Kasumi-1 (cell line): ENCODE data around the gene GNG14.
"Not testable (repeated sequence)": the region's sequence is repeated elsewhere in the genome, so short reads cannot be mapped to it uniquely, and the experiment has no call there.

Experiments
- DNase-seq, 2 experiments: peaks; one replicate each; lab custom pipeline; 2025; lab: John Stamatoyannopoulos, UW

Gene GNG14

GRCh38 chr19:12696366-12697335 is 8.9 kb downstream of the GNG14 start, which contains the start of gene FBXW9:
FBXW9 (minus strand) TSS chr19:12696631; CDS start chr19:12696581, 50 bp downstream.
- peak; percentile 88 to 89 for DNase-seq

GRCh38 chr19:12697425-12697824 is 9.6 kb downstream of the GNG14 start:
- DNase-seq: not testable (repeated sequence)

GRCh38 chr19:12698138-12698537 is 10.3 kb downstream of the GNG14 start:
- no peak for DNase-seq

GRCh38 chr19:12701596-12702282 is 13.9 kb downstream of the GNG14 start:
- no peak for DNase-seq

- peak; percentile 44 to 59 for DNase-seq
Observed at GRCh38 chr19:12703046-12703445, 15.2 kb downstream of the GNG14 start.

- no peak for DNase-seq
Observed at GRCh38 chr19:12705169-12705568, 17.4 kb downstream of the GNG14 start.

- DNase-seq: no peak
Observed at GRCh38 chr19:12705654-12706331, 18.0 kb downstream of the GNG14 start.

GRCh38 chr19:12706332-12706718 is 18.5 kb downstream of the GNG14 start:
- no peak for DNase-seq

- DNase-seq: no peak
Observed at GRCh38 chr19:12708641-12709040, 20.8 kb downstream of the GNG14 start.

- DNase-seq: no peak
Observed at GRCh38 chr19:12711187-12711586, 23.4 kb downstream of the GNG14 start.

- DNase-seq: not testable (repeated sequence)
Observed at GRCh38 chr19:12712077-12712476, 24.3 kb downstream of the GNG14 start.

- not testable (repeated sequence) for DNase-seq
Observed at GRCh38 chr19:12713304-12713703, 25.5 kb downstream of the GNG14 start.

- DNase-seq: no peak
Observed at GRCh38 chr19:12715102-12715501, 27.3 kb downstream of the GNG14 start.

- DNase-seq: no peak
Observed at GRCh38 chr19:12715929-12716328, 28.1 kb downstream of the GNG14 start.

- DNase-seq: no peak
Observed at GRCh38 chr19:12720296-12720695, 32.5 kb downstream of the GNG14 start.

GRCh38 chr19:12720851-12721655 is 33.3 kb downstream of the GNG14 start:
- DNase-seq: peak; percentile 9 to 30

- DNase-seq: peak; percentile 40 to 42
Observed at GRCh38 chr19:12721656-12722565, 34.1 kb downstream of the GNG14 start.

GRCh38 chr19:12722566-12723380 is 35.0 kb downstream of the GNG14 start:
- DNase-seq: peak; percentile 97 to 99

- peak; percentile 20 to 36 for DNase-seq
Observed at GRCh38 chr19:12723381-12723640, 35.5 kb downstream of the GNG14 start.
